ENCODE data around the gene ESR2.
"Not testable (repeated sequence)": the region's sequence is repeated elsewhere in the genome, so short reads cannot be mapped to it uniquely, and the experiment has no call there.

The ESR2 gene

DNA sequence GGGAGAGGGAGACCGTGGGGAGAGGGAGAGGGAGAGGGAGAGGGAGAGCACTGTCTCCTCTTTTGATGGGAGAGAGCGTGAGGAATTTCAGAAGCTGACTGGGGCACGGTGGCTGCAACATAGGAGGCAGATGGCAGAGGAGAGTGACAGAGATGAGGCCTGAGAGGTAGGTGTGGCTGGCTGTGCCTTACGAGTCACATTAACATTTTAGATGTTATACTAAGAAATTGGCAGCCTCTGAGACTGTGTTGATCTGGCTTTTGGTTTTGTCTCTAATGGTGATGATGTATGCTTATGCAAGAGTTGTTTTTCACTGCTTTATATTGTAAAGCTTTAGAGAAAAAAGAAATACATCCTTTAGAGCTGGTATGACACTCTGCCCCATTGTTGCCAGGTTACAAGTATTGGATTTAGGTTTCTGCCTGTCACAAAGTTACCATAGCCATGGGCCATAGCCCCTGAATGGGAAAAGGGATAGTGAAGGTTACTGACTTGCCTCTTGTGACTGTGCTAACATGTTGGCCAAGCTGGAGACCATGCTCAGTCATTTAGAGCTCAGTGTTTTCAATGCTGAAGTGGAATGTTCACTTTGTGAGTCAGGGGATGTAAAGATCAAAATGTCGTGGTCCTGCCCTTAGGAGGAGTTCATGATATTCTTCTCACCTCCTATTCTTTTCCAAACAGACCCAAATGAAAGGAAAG, 255.2 kb downstream of the ESR2 start:
- TF ChIP-seq, protein P1, sequence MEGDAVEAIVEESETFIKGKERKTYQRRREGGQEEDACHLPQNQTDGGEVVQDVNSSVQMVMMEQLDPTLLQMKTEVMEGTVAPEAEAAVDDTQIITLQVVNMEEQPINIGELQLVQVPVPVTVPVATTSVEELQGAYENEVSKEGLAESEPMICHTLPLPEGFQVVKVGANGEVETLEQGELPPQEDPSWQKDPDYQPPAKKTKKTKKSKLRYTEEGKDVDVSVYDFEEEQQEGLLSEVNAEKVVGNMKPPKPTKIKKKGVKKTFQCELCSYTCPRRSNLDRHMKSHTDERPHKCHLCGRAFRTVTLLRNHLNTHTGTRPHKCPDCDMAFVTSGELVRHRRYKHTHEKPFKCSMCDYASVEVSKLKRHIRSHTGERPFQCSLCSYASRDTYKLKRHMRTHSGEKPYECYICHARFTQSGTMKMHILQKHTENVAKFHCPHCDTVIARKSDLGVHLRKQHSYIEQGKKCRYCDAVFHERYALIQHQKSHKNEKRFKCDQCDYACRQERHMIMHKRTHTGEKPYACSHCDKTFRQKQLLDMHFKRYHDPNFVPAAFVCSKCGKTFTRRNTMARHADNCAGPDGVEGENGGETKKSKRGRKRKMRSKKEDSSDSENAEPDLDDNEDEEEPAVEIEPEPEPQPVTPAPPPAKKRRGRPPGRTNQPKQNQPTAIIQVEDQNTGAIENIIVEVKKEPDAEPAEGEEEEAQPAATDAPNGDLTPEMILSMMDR (IDR thresholded peaks at IDR 0.05; ENCODE audit: low read depth, low read length) = no peak
- no peaks in the 10 kb centered on the region for H3K4me1 ChIP-seq
- H3K27me3 ChIP-seq = no peaks in the 10 kb centered on the region
- no peak for DNase-seq
- H3K9me3 ChIP-seq = no peaks in the 10 kb centered on the region
- no peaks in the 10 kb centered on the region for H3K36me3 ChIP-seq
- H3K4me3 ChIP-seq (ENCODE audit: low read depth, low read length) = no peak overlapping the region

DNA sequence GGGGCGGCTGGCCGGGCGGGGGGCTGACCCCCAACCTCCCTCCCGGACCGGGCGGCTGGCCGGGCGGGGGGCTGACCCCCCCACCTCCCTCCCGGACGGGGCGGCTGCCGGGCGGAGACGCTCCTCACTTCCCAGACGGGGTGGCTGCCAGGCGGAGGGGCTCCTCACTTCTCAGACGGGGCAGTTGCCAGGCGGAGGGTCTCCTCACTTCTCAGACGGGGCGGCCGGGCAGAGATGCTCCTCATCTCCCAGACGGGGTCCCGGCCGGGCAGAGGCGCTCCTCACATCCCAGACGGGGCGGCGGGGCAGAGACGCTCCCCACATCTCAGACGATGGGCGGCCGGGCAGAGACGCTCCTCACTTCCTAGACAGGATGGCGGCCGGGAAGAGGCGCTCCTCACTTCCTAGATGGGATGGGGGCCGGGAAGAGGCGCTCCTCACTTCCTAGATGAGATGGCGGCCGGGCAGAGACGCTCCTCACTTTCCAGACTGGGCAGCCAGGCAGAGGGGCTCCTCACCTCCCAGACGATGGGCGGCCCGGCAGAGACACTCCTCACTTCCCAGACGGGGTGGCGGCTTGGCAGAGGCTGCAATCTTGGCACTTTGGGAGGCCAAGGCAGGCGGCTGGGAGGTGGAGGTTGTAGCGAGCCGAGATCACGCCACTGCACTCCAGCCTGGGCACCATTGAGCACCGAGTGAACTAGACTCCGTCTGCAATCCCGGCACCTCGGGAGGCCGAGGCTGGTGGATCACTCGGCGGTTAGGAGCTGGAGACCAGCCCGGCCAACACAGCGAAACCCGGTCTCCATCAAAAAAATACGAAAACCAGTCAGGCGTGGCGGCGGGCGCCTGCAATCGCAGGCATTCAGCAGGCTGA, 256.1 kb downstream of the ESR2 start:
- not testable (repeated sequence) for DNase-seq; H3K4me1 ChIP-seq; H3K27me3 ChIP-seq; H3K36me3 ChIP-seq; H3K4me3 ChIP-seq (ENCODE audit: low read depth, low read length); H3K9me3 ChIP-seq

DNA sequence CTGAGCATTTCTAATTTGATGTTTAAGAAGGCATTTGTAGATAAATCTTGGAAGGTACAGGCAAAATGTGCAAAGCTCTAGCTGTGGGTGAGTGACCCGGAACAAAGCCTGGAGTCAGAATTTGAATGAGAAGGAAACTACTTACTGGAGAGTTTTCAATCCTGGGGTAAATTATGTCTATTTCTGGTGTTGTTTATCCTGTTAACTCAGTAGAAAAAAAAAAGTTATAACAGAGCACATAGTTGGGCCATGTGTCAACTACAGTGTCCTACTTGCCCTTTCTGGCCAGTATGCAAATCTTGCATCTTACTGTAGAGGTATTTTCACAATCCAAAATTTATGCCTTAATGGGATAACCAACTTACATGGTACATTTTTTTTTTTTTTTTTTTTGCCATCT, 259.0 kb downstream of the ESR2 start:
- H3K4me1 ChIP-seq = no peaks in the 10 kb centered on the region
- DNase-seq = no peak

More for the DNA sequence above, 259.0 kb downstream of the ESR2 start:
- TF ChIP-seq, protein P1 (IDR thresholded peaks at IDR 0.05; ENCODE audit: low read depth, low read length) = no peak
- no peaks in the 10 kb centered on the region for H3K9me3 ChIP-seq
- H3K36me3 ChIP-seq = no peaks in the 10 kb centered on the region
- H3K27me3 ChIP-seq = no peaks in the 10 kb centered on the region
- H3K4me3 ChIP-seq (ENCODE audit: low read depth, low read length) = no peak overlapping the region

All from BE2C (cell line).